Activated CD4-positive, CD25-positive, alpha-beta regulatory T cell treated with anti-CD3 and anti-CD28 coated beads, Interleukin-2, amount 50 U/mL, for 72 hours (primary cell): ENCODE results near the gene FAM168A.
"Not testable (repeated sequence)": the region's sequence is repeated elsewhere in the genome, so short reads cannot be mapped to it uniquely, and the experiment has no call there.

Experiments used
- DNase-seq: peaks from one replicate; pipeline ENCODE4 v3.0.0; 2021

The FAM168A gene

DNA sequence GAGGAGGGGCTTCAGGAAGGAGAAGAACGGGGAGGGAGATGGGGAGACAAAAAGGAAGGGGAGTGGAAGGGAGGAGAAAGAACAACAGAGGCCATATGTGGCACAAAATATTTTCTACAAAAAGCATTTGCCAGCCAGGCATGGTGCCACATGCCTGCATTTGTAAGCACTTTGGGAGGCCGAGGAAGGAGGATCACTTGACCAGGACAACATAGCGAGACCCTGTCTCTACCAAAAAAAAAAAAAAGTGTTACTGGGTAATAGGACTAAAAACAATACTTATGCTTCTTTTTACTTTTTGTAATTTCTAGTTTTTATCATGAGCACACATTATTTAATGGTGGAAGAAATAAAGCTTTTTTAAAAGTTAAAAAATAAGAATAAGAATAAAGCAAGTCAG lies 5.3 kb downstream of the FAM168A start:
- DNase-seq: no peak

DNA sequence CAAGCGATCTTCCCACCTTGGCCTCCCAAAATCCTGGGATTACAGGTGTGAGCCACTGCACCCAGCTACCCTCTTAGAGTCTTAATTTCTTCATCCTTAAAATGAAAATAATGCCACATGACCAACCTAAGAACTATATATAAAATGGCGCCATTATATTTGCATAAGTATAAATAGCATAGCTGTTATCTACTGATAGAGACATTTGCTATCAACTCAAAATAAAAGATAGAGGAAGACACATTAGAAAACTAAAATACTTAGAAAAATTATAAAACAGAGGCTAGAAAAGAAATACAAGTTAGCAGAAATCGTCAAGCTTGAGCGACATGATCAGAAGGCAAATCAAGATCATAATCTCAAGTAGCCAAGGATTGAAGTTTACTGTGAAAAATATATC lies 6.2 kb downstream of the FAM168A start:
- DNase-seq: no peak

DNA sequence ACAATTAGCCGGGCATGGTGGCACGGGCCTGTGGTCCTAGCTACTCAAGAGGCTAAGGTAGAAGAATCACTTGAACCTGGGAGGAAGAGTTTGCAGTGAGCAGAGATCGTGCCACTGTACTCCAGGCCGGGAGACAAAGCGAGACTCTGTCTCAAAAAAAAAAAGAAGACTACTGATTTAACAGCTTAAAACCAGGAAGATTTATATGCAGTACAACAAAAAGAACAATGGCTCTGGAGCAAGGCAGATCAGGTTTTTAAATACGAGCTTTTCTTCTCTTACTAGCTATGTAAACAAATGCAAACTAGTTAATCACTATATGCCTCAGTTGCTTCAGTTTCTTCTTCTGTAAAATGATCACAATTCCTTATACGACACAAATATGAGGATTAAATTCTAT lies 6.9 kb downstream of the FAM168A start:
- DNase-seq: no peak

DNA sequence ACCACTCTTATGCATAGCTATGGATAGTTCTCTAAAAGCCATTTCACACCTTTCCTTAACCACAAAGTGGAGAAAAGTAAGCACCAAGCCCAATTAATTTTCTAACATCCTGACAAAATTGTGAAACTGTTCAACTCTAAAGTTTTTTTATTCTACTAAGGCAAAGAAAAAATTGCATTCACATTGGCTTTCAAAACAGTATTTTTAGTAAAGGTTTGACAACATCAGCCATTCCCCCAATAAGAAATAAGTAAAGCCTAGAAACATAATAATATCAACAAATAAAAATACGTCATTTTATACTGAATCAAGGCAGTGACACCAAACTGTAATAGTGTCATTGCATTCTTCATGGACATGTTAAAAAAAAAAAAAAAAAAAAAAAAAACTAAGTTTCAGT lies 11.1 kb downstream of the FAM168A start:
- DNase-seq: no peak

DNA sequence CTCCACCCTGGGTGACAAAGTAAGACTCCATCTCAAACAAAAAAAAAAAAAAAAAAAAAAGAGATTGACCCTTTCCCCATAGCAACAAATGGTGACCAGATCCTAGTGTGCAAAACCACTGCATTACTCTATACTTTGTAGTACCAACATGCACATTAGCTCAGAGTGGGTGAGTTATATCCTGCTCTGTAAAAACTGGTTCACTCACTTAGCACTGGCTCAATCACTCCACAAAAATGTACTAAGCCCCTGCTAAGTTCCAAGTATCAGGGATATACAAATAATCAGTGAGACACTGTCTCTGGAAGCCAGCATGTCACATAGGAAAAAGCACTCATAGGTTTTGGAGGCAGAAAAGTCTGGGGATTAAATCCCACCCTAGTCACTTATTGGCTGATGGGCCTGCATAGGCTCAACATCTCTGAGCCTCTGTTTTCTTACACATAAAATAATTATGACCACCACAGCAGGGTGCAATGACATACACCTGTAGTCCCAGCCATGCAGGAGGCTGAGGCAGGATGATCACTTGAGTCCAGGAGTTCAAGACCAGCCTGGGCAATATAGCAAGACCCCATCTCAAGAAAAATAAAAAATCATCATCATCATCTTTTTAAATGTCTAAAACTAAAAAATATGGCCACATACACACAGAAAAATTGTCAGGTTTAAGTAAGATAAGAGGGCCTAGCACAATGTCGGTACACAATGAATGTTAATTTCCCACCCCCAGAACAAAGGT lies 11.9 kb downstream of the FAM168A start:
- no peak for DNase-seq

- DNase-seq: no peak
Measured at GRCh38 chr11:73584831-73585230, 13.1 kb downstream of the FAM168A start.

- DNase-seq: no peak
Measured at GRCh38 chr11:73582653-73583052, 15.3 kb downstream of the FAM168A start.

GRCh38 chr11:73580749-73581148 lies 17.2 kb downstream of the FAM168A start:
- not testable (repeated sequence) for DNase-seq

- no peak for DNase-seq
Measured at GRCh38 chr11:73579641-73580434, 18.1 kb downstream of the FAM168A start.

GRCh38 chr11:73578592-73579185 lies 19.2 kb downstream of the FAM168A start:
- no peak for DNase-seq

DNA sequence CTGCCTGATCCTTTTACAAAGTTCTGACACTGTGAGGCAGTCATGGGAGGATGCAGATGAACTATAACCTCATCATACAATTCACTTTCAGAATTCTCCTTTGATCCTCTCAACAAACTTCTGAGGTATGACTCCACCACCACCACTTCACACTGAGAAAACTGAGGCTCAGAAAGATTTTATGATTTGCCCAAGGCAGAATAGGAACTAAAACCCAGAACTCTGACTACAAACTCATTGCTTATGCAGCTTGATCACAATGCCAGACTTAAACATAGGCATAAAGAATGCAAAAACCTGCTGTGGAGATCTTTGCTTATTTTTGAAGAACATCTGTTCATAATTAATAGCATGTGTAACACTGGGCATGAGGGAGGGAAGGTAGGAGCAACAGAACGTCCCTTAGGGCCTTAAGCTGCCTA lies 20.4 kb downstream of the FAM168A start:
- no peak for DNase-seq

GRCh38 chr11:73576185-73576614 lies 21.7 kb downstream of the FAM168A start:
- DNase-seq: no peak

DNA sequence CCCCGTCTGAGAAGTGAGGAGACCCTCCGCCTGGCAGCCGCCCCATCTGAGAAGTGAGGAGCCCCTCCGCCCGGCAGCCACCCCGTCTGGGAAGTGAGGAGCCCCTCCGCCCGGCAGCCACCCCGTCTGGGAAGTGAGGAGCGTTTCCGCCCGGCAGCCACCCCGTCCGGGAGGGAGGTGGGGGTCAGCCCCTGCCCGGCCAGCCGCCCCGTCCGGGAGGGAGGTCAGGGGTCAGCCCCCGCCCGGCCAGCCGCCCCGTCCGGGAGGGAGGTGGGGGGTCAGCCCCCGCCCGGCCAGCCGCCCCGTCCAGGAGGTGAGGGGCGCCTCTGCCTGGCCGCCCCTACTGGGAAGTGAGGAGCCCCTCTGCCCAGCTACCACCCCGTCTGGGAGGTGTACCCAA lies 25.9 kb downstream of the FAM168A start:
- not testable (repeated sequence) for DNase-seq

DNA sequence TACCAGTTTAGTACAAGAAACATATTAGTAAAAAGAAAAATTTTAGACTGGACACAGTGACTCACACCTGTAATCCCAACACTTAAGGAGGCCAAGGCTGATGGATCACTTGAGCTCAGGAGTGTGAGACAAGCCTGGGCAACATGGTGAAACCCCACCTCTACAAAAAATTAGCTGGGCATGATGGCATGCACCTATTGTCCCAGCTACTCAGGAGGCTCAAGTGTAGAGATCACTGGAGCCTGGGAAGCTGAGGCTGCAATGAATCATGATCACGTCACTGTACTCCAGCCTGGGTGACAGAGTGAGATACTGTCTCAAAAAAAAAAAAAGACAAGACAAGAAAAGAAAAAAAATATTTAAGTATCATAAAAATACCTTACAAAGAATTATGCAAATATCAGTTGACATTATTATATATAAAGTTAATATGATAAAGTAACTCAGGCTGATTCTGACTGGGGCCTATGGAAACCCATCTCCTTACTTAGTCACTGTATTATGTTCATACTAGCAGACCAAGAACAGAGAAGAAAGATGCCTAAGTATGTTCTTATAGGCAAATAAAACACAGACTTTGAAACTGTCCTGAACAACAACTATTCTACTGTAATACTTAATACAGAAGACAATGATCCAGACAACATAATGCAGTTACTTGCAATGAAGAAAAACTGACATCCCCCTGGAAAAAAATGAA lies 27.3 kb downstream of the FAM168A start:
- no peak for DNase-seq

- DNase-seq: no peak
Measured at GRCh38 chr11:73566977-73567755, 30.7 kb downstream of the FAM168A start.

GRCh38 chr11:73566422-73566821 lies 31.5 kb downstream of the FAM168A start:
- DNase-seq: no peak

DNA sequence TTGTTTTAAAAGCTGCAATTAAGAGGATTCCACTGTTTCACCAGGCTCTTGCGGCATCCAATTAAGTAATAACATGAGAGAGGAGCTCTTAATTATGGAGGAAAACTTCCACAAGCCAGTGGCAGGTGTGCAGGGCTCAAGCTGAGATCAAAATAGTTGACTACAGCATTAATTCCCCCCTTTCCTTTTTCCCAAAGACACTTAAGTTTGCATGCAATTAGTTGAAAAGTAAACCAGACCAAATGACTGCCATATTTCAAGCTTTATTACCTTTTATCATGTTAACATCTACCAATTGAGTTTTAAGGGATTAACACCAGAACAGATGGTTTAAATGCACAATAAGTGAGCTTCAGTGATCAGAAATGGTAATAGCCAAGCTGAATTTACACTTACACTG lies 32.1 kb downstream of the FAM168A start:
- no peak for DNase-seq

GRCh38 chr11:73564903-73565302 lies 33.0 kb downstream of the FAM168A start:
- DNase-seq: no peak

DNA sequence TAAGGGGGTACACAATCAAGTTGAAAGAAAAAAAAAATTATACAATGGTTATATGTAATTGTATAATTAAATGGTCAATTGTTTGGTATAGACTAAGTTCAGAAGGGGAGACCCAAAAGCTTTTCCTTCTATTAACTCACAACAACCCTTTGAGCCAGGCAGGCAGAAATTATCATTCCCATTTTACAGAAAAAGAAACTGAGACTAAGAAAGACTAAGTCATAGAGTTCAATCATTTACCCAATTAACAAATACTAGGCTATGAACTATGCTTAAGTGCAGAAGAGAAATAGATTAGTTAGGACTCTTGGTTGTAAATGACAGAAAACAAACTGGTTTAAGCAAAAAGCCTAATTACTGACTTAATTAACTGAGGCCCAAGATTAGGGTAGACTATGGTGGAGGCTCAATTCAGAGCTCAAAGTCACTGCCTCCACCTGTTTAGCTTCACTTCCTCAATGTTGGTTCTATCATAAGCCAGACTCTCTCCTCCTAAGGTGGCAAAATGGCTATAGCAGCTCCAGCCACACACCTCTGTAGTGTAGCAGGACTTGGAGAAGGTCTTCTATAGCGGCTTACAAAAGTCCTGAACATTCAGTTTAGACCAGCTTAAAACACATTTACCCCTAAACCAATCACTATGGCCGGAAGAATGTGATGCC lies 34.2 kb downstream of the FAM168A start:
- no peak for DNase-seq

DNA sequence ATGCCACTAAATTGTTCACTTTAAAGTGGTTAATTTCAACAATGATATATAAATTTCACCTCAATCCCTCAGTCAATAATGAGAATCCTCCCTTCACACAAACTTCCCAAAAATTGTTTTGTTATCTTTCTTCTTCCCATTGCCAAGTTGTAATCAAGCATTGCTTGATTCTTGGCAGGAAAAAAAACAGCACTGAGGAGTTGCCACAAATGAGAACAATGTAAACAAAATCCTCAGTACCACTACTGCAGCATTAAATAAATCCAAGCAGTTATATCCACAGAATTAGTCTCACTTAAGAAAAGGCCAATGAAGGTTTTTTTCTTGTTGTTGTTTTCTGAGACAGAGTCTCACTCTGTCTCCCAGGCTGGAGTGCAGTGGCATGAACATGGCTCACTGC lies 38.2 kb downstream of the FAM168A start:
- DNase-seq: no peak

DNA sequence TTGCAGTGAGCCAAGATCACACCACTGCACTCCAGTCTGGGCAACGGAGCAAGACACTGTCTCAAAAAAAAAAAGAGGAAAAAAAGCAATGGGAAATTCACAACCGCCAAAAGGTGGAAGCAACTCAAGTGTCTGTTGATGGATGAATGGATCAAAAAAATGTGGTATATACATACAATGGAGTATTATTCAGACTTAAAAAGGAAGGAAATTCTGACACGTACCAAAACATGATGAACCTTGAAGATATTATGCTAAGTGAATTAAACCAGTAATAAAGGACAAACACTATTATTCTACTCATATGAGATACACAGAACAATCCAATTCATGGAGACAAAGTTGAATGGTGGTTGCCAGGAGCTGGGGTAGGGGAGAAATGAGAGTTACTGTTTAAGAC lies 40.9 kb downstream of the FAM168A start:
- DNase-seq: no peak

DNA sequence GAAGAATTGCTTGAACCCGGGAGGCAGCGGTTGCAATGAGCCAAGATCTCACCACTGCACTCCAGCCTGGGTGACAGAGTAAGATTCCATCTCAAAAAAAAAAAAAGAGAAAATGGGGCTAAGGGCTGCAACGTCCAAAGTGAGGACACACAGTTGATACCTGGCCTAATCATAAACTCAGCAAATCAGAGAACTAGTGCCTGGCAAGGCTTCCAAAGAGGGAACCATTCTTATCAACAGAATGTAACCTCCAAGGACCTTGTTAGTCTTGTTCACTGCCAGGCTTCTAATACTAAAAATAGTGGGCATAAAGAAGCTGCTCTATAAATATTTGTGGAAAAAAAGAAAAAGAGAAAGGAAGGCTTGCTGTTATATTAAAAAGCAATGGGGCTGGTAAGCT lies 42.3 kb downstream of the FAM168A start:
- no peak for DNase-seq
